Pancreas (tissue), 10 donors: ENCODE measurements around the gene MRPL27. TPM values are rescaled to one million over a fixed set of nuclear protein-coding genes. Genes with fewer than 3 reads are reported as not detected.

Experiments used
- ATAC-seq, 4 donors: fragments of 200-7000 bp; cut with Tn5 transposase; one replicate each; pipeline versions ENCODE4 v1.8.0 to v1.9.1; 2020; ENCODE audit warnings: mild to moderate bottlenecking in 4 of 4, moderate library complexity in 4 of 4
- DNase-seq, 6 donors: peaks; one replicate each; pipeline ENCODE4 v3.0.0-alpha.2; 2020
- FAIRE-seq: peaks from 2 replicates; lab custom pipeline; 2012; peaks lifted over from hg19 to GRCh38; lab: Jason Lieb, UNC
- H3K27ac ChIP-seq, 4 donors: fragments of 200-600 bp; sonication (generic); 1 replicate in 3 of 4; 2 replicates in 1 of 4; pipeline versions ENCODE4 v1.5.0 to v1.8.0; 2020
- H3K27me3 ChIP-seq, 4 donors: fragments of 200-600 bp; one replicate each; pipeline ENCODE4 v1.8.0; 2021
- H3K36me3 ChIP-seq, 3 donors: fragments of 200-600 bp; sonication (generic) in 1 of 3; one replicate each; pipeline versions ENCODE4 v1.5.0 to v1.8.0; 2020 to 2021
- H3K4me1 ChIP-seq, 3 donors: fragments of 200-600 bp; one replicate each; pipeline ENCODE4 v1.8.0; 2021
- H3K4me3 ChIP-seq, 4 donors: fragments of 200-600 bp; sonication (generic) in 2 of 4; one replicate each; pipeline versions ENCODE4 v1.5.0 to v1.8.0; 2020 to 2021
- H3K9me3 ChIP-seq, 4 donors: fragments of 200-600 bp; one replicate each; pipeline ENCODE4 v1.8.0; 2021
- CTCF ChIP-seq, 4 donors: fragments of 200-600 bp; sonication (generic) in 3 of 4; IDR thresholded peaks; one replicate each; pipeline versions ENCODE4 v1.5.0 to v1.8.0; 2021; ENCODE audit warnings: antibody characterized with exemption in 4 of 4
- WGBS, 2 donors: extraction: QIAGEN DNeasy Blood & Tissue Kit; methylation state at CpG; one replicate each; pipeline ENCODE4 v1.1.7; 2013; 5-methylcytosine and 5-hydroxymethylcytosine counted together
- intact Hi-C, 3 donors: fragments of 100-400 bp; cut with DNase I; formaldehyde crosslinking; loops; one replicate each; pipeline versions ENCODE4 v1.11.1 to v1.14.2; 2022
- polyA plus RNA-seq, 2 donors: library from polyadenylated mRNA; stranded (reverse); fragments of 200-250 nt; gene quantifications; one replicate each; pipeline ENCODE4 v1.2.3, GENCODE V29; 2013
- total RNA-seq, 6 donors: library from RNA; stranded (reverse); fragmentation: NEBNext Ultra II Directional in 4 of 6; extraction: Animal tissue kit (Norgen Biotek cat#: 25700) in 4 of 6; gene quantifications; one replicate each; pipeline versions ENCODE4 v1.2.1 to v1.2.4, GENCODE V29; 2021 to 2023
- donor health status: healthy with polysubstance abuse.
- donor health status: DM: no; HTN: no; CAD: no; lungs with moderate emphysema.
- donor health status: DM: no; HTN: no; CAD: no.
- donor health status: control.
- donor health status: control.
- donor health status: Bipolar disorder and iron deficiency.
- donor health status: DM: yes; HTN: yes; CAD: no.
- donor health status: DM: no; HTN: no; CAD: no.
- donor health status: DM: no; HTN: no; CAD: no.
- donor health status: DM: yes; HTN: yes; CAD: no.

Gene MRPL27
- total and polyA plus RNA-seq, 8 donors = 19.6 to 89.0 (median 27.2) TPM

- no peak for FAIRE-seq
These were observed 1.5 kb downstream of the MRPL27 start for GRCh38 chr17:50371526-50371925.

DNA sequence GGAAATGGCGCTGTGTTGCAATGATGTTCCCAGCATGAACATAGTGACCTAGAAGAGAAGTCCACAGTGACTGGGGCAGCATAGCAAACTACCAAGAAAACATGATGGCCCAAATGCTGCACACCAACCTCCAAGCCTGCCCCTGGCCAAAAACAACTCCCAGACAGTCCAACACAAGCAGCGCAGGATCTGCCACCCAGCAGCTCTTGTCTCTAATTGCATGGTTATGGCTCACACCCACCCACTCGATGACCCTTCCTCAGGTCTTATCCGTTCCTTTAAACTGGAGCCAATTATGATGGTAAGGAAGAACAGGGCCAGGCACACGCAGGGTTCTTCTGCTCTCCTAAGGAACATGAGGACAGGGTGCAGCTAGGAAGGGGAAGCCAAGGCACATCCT, 2.9 kb downstream of the MRPL27 start:
- FAIRE-seq (no peak), DNase-seq (no peak), ATAC-seq (no peak)
- TF ChIP-seq CTCF (IDR thresholded peaks at IDR 0.05) = no peak
- intact Hi-C loops = no loop called here
- Histone ChIP-seq H3K4me3 (no peak overlapping the region), H3K9me3 (no peaks in the 10 kb centered on the region), H3K27ac (no peak overlapping the region), H3K36me3 (peaks cover 6 to 37% (median 22%) of the 10 kb centered on the region in 3 donors), H3K27me3 (no peaks in the 10 kb centered on the region), H3K4me1 (peaks cover 0 to 11% (median 0%) of the 10 kb centered on the region in 3 donors)
- WGBS, 2 donors = 88 to 94% methylated on average over 5 of the region's 5 CpGs

More at GRCh38 chr17:50371526-50371925, 1.5 kb downstream of the MRPL27 start:
- no peak overlapping the region for H3K27ac ChIP-seq
- H3K36me3 ChIP-seq = peaks cover 6 to 37% (median 22%) of the 10 kb centered on the region in 3 donors
- DNase-seq (no peak), ATAC-seq (no peak)
- intact Hi-C loops = no loop called here
- H3K4me3 ChIP-seq = no peak overlapping the region
- no peak for TF ChIP-seq CTCF (IDR thresholded peaks at IDR 0.05)
- H3K27me3 ChIP-seq = no peaks in the 10 kb centered on the region
- peaks cover 0 to 11% (median 0%) of the 10 kb centered on the region in 3 donors for H3K4me1 ChIP-seq
- 64 to 86% methylated on average over 2 of the region's 2 CpGs for WGBS, 2 donors
- H3K9me3 ChIP-seq = no peaks in the 10 kb centered on the region

GRCh38 chr17:50367401-50367800, 5.6 kb downstream of the MRPL27 start:
- WGBS, 2 donors = 50 to 85% methylated on average over 1 of the region's 1 CpG
- Histone ChIP-seq H3K36me3 (peaks cover 6 to 37% (median 22%) of the 10 kb centered on the region in 3 donors), H3K4me3 (no peak overlapping the region), H3K4me1 (peaks cover 0 to 11% (median 3%) of the 10 kb centered on the region in 3 donors), H3K9me3 (no peaks in the 10 kb centered on the region), H3K27ac (no peak overlapping the region), H3K27me3 (no peaks in the 10 kb centered on the region)
- DNase-seq (no peak), ATAC-seq (no peak), FAIRE-seq (no peak)
- intact Hi-C loops = loop anchor here in 2 of 3 donors (5.0 to 10.0 kb wide), 2 partner anchors 105 to 107 kb away; partner anchors contain the start of gene RSAD1 (in 1 of the 2)
- no peak for TF ChIP-seq CTCF (IDR thresholded peaks at IDR 0.05)

GRCh38 chr17:50365649-50366393, 7.2 kb downstream of the MRPL27 start:
- H3K9me3 ChIP-seq = no peaks in the 10 kb centered on the region
- no peak overlapping the region for H3K27ac ChIP-seq
- peaks cover 0 to 7% (median 0%) of the 10 kb centered on the region in 3 donors for H3K4me1 ChIP-seq
- DNase-seq (no peak), ATAC-seq (no peak), FAIRE-seq (no peak)
- H3K27me3 ChIP-seq = no peaks in the 10 kb centered on the region
- peaks cover 6 to 37% (median 22%) of the 10 kb centered on the region in 3 donors for H3K36me3 ChIP-seq
- intact Hi-C loops = loop anchor here in 2 of 3 donors (5.0 to 10.0 kb wide), 2 partner anchors 106 to 109 kb away; partner anchors contain the start of gene RSAD1 (in 1 of the 2)
- no peak for TF ChIP-seq CTCF (IDR thresholded peaks at IDR 0.05)
- H3K4me3 ChIP-seq = no peak overlapping the region
- WGBS, 2 donors = 92 to 93% methylated on average over 14 of the region's 14 CpGs
